ENCODE data around the gene PTPN9. TPM values are rescaled to one million over a fixed set of nuclear protein-coding genes. Genes with fewer than 3 reads are reported as not detected.
"Not testable (repeated sequence)": the region's sequence is repeated elsewhere in the genome, so short reads cannot be mapped to it uniquely, and the experiment has no call there.

PTPN9 gene
- total RNA-seq, 2 donors from 2014 or later, result 12.5 to 13.4 TPM

GRCh38 chr15:75586422-75586821 is 7.3 kb upstream of the PTPN9 start:
- intact Hi-C loops (cut with DNase I); ATAC-seq; DNase-seq: not testable (repeated sequence)

- intact Hi-C loops (cut with DNase I), result no loop called here
- DNase-seq, result no peak
- no peak for ATAC-seq
Observed at GRCh38 chr15:75584121-75584520, 5.0 kb upstream of the PTPN9 start.

- no peak for ATAC-seq
- no peak for DNase-seq
- intact Hi-C loops (cut with DNase I), result no loop called here
Observed at GRCh38 chr15:75583701-75584100, 4.6 kb upstream of the PTPN9 start.

GRCh38 chr15:75582943-75583342 is 3.8 kb upstream of the PTPN9 start:
- intact Hi-C loops (cut with DNase I); ATAC-seq; DNase-seq: not testable (repeated sequence)

GRCh38 chr15:75578173-75578947 is 755 bp downstream of the PTPN9 start:
- DNase-seq (peak; percentile 41), ATAC-seq (peak; percentile 75 to 77)
- intact Hi-C loops (cut with DNase I), result loop anchor here (5.0 to 10.0 kb wide), 4 partner anchors 46 to 124 kb away; partner anchors contain the start of gene SIN3A (in 1 of the 2)

GRCh38 chr15:75577401-75578172 is 1.5 kb downstream of the PTPN9 start:
- intact Hi-C loops (cut with DNase I), result loop anchor here (5.0 to 10.0 kb wide), 4 partner anchors 45 to 123 kb away; partner anchors contain the start of gene SIN3A (in 1 of the 2)
- ATAC-seq (peak in 1 of 2 donors; percentile 14), DNase-seq (no peak)

GRCh38 chr15:75573648-75574384 is 5.3 kb downstream of the PTPN9 start:
- no peak for DNase-seq
- no peak for ATAC-seq
- intact Hi-C loops (cut with DNase I), result loop anchor here (10.0 kb wide), 3 partner anchors 49 to 119 kb away; partner anchors contain the start of gene SIN3A (in 1 of the 2)

- DNase-seq (no peak), ATAC-seq (peak in 1 of 2 donors; percentile 49)
- intact Hi-C loops (cut with DNase I), result loop anchor here (10.0 kb wide), 3 partner anchors 45 to 115 kb away; partner anchors contain the start of gene SIN3A (in 1 of the 2)
Observed at GRCh38 chr15:75570126-75570845, 8.8 kb downstream of the PTPN9 start.

- intact Hi-C loops (cut with DNase I), result no loop called here
- no peak for DNase-seq
- no peak for ATAC-seq
Observed at GRCh38 chr15:75565062-75565970, 13.8 kb downstream of the PTPN9 start.

GRCh38 chr15:75561888-75562287 is 17.2 kb downstream of the PTPN9 start:
- DNase-seq (no peak), ATAC-seq (no peak)
- intact Hi-C loops (cut with DNase I), result no loop called here

- ATAC-seq; DNase-seq; intact Hi-C loops (cut with DNase I): not testable (repeated sequence)
Observed at GRCh38 chr15:75559360-75559759, 19.8 kb downstream of the PTPN9 start.

GRCh38 chr15:75558955-75559354 is 20.2 kb downstream of the PTPN9 start:
- ATAC-seq; intact Hi-C loops (cut with DNase I); DNase-seq: not testable (repeated sequence)

- no peak for ATAC-seq
- intact Hi-C loops (cut with DNase I), result no loop called here
- no peak for DNase-seq
Observed at GRCh38 chr15:75554717-75555116, 24.4 kb downstream of the PTPN9 start.

GRCh38 chr15:75553659-75554058 is 25.5 kb downstream of the PTPN9 start:
- intact Hi-C loops (cut with DNase I), result no loop called here
- no peak for DNase-seq
- ATAC-seq, result no peak

GRCh38 chr15:75551091-75551490 is 28.0 kb downstream of the PTPN9 start:
- no peak for DNase-seq
- intact Hi-C loops (cut with DNase I), result no loop called here
- no peak for ATAC-seq

GRCh38 chr15:75545064-75545463 is 34.1 kb downstream of the PTPN9 start:
- intact Hi-C loops (cut with DNase I), result no loop called here
- ATAC-seq (peak in 1 of 2 donors; percentile 38), DNase-seq (no peak)

GRCh38 chr15:75544359-75544758 is 34.8 kb downstream of the PTPN9 start:
- no peak for ATAC-seq
- no peak for DNase-seq
- intact Hi-C loops (cut with DNase I), result no loop called here

Data from left cardiac atrium (tissue), 4 donors.